A549 (cell line): ENCODE measurements around the gene MGAT5B. TPM values are rescaled to one million over a fixed set of nuclear protein-coding genes. Genes with fewer than 3 reads are reported as not detected.

Experiments used
- ATAC-seq, 2 experiments: fragments of 200-7000 bp in 1 of 2; fragments of >200 bp in 1 of 2; cut with Nextera tagmentation in 1 of 2; cut with Tn5 transposase in 1 of 2; 3 replicates each; pipeline versions ENCODE4 v1.8.0 to v1.9.1; 2018 to 2020; ENCODE audit warnings: mild to moderate bottlenecking in 1 of 2, moderate library complexity in 1 of 2
- CTCF ChIA-PET: fragments of 300-600 bp; sonication (Branson Sonifier 250); formaldehyde crosslinking; extraction: SDS; loops from one replicate; lab custom pipeline; 2021; ENCODE audit warnings: antibody characterized with exemption, inconsistent platforms; lab: Yijun Ruan, JAX
- POLR2A ChIA-PET: fragments of 350-600 bp; formaldehyde crosslinking; extraction: SDS; loops from one replicate; lab custom pipeline; 2021; ENCODE audit warnings: antibody characterized with exemption, inconsistent platforms; lab: Yijun Ruan, JAX
- DNase-seq, 2 experiments: peaks; one replicate each; pipeline versions ENCODE4 v3.0.0 to v3.0.0-alpha.2; 2011 to 2016; ENCODE audit warnings: low read depth in 1 of 2, low spot score in 1 of 2
- FAIRE-seq: peaks from 2 replicates; lab custom pipeline; 2011; peaks lifted over from hg19 to GRCh38; lab: Jason Lieb, UNC
- H3K27ac ChIP-seq, 2 experiments: fragments of >200 bp; sonication (Bioruptor Twin); formaldehyde crosslinking; 3 replicates each; pipeline ENCODE4 v1.5.1; 2016 to 2017
- H3K4me1 ChIP-seq: fragments of >200 bp; sonication (Bioruptor Twin); formaldehyde crosslinking; 3 replicates; pipeline ENCODE4 v1.6.1; 2016
- H3K4me2 ChIP-seq: fragments of >200 bp; sonication (Bioruptor Twin); formaldehyde crosslinking; 3 replicates; pipeline ENCODE4 v1.6.1; 2016
- H3K4me3 ChIP-seq: fragments of >200 bp; sonication (Bioruptor Twin); formaldehyde crosslinking; 3 replicates; pipeline ENCODE4 v1.5.1; 2016
- H3K9me3 ChIP-seq: fragments of >200 bp; sonication (Bioruptor Twin); formaldehyde crosslinking; 3 replicates; pipeline ENCODE4 v1.6.1; 2016
- CTCF ChIP-seq: fragments of >200 bp; sonication (Bioruptor Twin); formaldehyde crosslinking; IDR thresholded peaks from 3 replicates; pipeline ENCODE4 v1.5.1; 2016
- EP300 ChIP-seq, 2 experiments: fragments of >200 bp; sonication (Bioruptor Twin); formaldehyde crosslinking; IDR thresholded peaks; 2 replicates in 1 of 2; 3 replicates in 1 of 2; pipeline ENCODE4 v1.6.1; 2016 to 2017
- GATA3 ChIP-seq: IDR thresholded peaks from 2 replicates; pipeline ENCODE4 v1.6.1; 2012; ENCODE audit warnings: borderline replicate concordance
- HDAC2 ChIP-seq: fragments of 200-600 bp; sonication (generic); IDR thresholded peaks from 2 replicates; pipeline ENCODE4 v1.6.1; 2016
- HEYL ChIP-seq: fragments of 250-450 bp; sonication (Bioruptor Pico); IDR thresholded peaks from 2 replicates; pipeline ENCODE4 v1.8.0; 2021; ENCODE audit warnings: mild to moderate bottlenecking, moderate library complexity
- KDM1A ChIP-seq: fragments of 200-600 bp; sonication (generic); IDR thresholded peaks from 2 replicates; pipeline ENCODE4 v1.6.1; 2016; ENCODE audit warnings: low read depth, mild to moderate bottlenecking
- MAFK ChIP-seq: fragments of 450-650 bp; IDR thresholded peaks from 2 replicates; pipeline ENCODE4 v1.6.1; 2014; ENCODE audit not compliant: partially characterized antibody
- MAX ChIP-seq: IDR thresholded peaks from 2 replicates; pipeline ENCODE4 v1.6.1; 2012
- NFE2L2 ChIP-seq: fragments of 150-350 bp; conservative IDR thresholded peaks from 2 replicates; pipeline ENCODE4 v1.6.1; 2014; ENCODE audit warnings: low read length
- NR3C1 ChIP-seq: fragments of >200 bp; sonication (Bioruptor Twin); formaldehyde crosslinking; IDR thresholded peaks from 3 replicates; pipeline ENCODE4 v1.6.1; 2017
- PHF8 ChIP-seq: fragments of 200-600 bp; sonication (generic); IDR thresholded peaks from 2 replicates; pipeline ENCODE4 v1.6.1; 2016; ENCODE audit warnings: low read depth, mild to moderate bottlenecking, antibody characterized with exemption, moderate library complexity, borderline replicate concordance
- POLR2A ChIP-seq: IDR thresholded peaks from 2 replicates; pipeline ENCODE4 v1.6.1; 2012; ENCODE audit warnings: mild to moderate bottlenecking, low read length
- RARB ChIP-seq: fragments of 250-450 bp; sonication (Bioruptor Pico); IDR thresholded peaks from 2 replicates; pipeline ENCODE4 v1.8.0; 2021; ENCODE audit warnings: mild to moderate bottlenecking, moderate library complexity
- TP53 ChIP-seq: fragments of 250-450 bp; sonication (Bioruptor Pico); IDR thresholded peaks from 2 replicates; pipeline ENCODE4 v1.5.0; 2021; ENCODE audit warnings: mild to moderate bottlenecking, moderate library complexity
- ZFP36 ChIP-seq: fragments of 450-650 bp; IDR thresholded peaks from 2 replicates; pipeline ENCODE4 v1.6.1; 2014; ENCODE audit warnings: borderline replicate concordance; ENCODE audit not compliant: partially characterized antibody
- ZNF302 ChIP-seq: fragments of 250-450 bp; sonication (Bioruptor Pico); IDR thresholded peaks from 2 replicates; pipeline ENCODE4 v1.9.0; 2021; ENCODE audit warnings: inconsistent platforms, mild to moderate bottlenecking, moderate library complexity
- WGBS: methylation state at CpG from one replicate; pipeline ENCODE4 v1.1.6; 2017; ENCODE audit errors: missing lambda C conversion rate; 5-methylcytosine and 5-hydroxymethylcytosine counted together
- polyA plus RNA-seq, 4 experiments: library from polyadenylated mRNA; depleted of rRNA in 3 of 4; stranded (reverse); fragments of >200 nt; fragmentation: RNase III in 1 of 4; extraction: RNeasy Plus Mini Kit Qiagen cat#74134 plus additional on column Dnase treatment in 1 of 4; gene quantifications; 2 replicates in 3 of 4; 3 replicates in 1 of 4; pipeline ENCODE4 v1.2.3, GENCODE V29; 2011 to 2017

The MGAT5B gene
- polyA plus RNA-seq, 2 of the 4 experiments (the other 2 are of a cell fraction) = 7.6 to 22.8 TPM

GRCh38 chr17:76923491-76923890 is 55.3 kb downstream of the MGAT5B start:
- no peak for TF ChIP-seq POLR2A
- TF ChIP-seq TP53 (CRISPR knock-in tag) = no peak
- no peak for TF ChIP-seq NR3C1
- Histone ChIP-seq H3K4me1 (peaks cover 5% of the 10 kb centered on the region; the same call in 1 of the 3 replicates), H3K4me2 (no peak overlapping the region), H3K9me3 (no peaks in the 10 kb centered on the region), H3K27ac (no peak overlapping the region), H3K4me3 (no peak overlapping the region)
- ChIA-PET POLR2A (no interaction called here), CTCF (interaction anchor here (0.6 to 3.1 kb wide), 8 partner anchors 12 to 416 kb away, joined by 3 to 15 read pairs (median 3); partner anchors contain the start of gene MGAT5B)
- FAIRE-seq (no peak), ATAC-seq (no peak), DNase-seq (no peak)
- 87% methylated on average over 13 of the region's 13 CpGs for WGBS

- no peak for TF ChIP-seq HDAC2
- TF ChIP-seq MAX = 0 out of 2 replicates have a peak, but pooled peaks have one; percentile 36
- FAIRE-seq (no peak), ATAC-seq (peak; percentile 3 to 47; a peak in 3 of 6 replicates), DNase-seq (peak in 1 of 2 experiments; percentile 24)
- ChIA-PET POLR2A (no interaction called here), CTCF (interaction anchor here (0.9 to 3.1 kb wide), 8 partner anchors 13 to 162 kb away, joined by 3 to 15 read pairs (median 4); partner anchors contain the start of gene MGAT5B)
- Histone ChIP-seq H3K4me3 (no peak overlapping the region), H3K4me2 (no peak overlapping the region), H3K4me1 (peaks cover 5% of the 10 kb centered on the region; the same call in 1 of the 3 replicates), H3K27ac (peak overlapping the region in 1 of 2 experiments; percentile 26; a peak in 2 of 6 replicates), H3K9me3 (no peaks in the 10 kb centered on the region)
- WGBS = 83% methylated on average over 23 of the region's 32 CpGs
These were observed 56.4 kb downstream of the MGAT5B start for GRCh38 chr17:76924345-76925342.

- H3K4me1 ChIP-seq = peaks cover 5% of the 10 kb centered on the region; the same call in 1 of the 3 replicates
- CTCF ChIA-PET = interaction anchor here (1.5 to 3.1 kb wide), 3 partner anchors 57 to 131 kb away, joined by 6 to 15 read pairs (median 12); partner anchors contain the start of gene MGAT5B
- DNase-seq (no peak), FAIRE-seq (no peak)
- no peak overlapping the region for H3K4me3 ChIP-seq
- TF ChIP-seq MAFK (peak; percentile 85), GATA3 (no peak)
- TF ChIP-seq, all 56 proteins: peak for 1
- peak overlapping the region in 1 of 2 experiments; percentile 26; a peak in 2 of 6 replicates for H3K27ac ChIP-seq
- H3K4me2 ChIP-seq = no peak overlapping the region
- 79% methylated on average over 8 of the region's 8 CpGs for WGBS
- no peak for ATAC-seq
- H3K9me3 ChIP-seq = no peaks in the 10 kb centered on the region
- POLR2A ChIA-PET = no interaction called here
These were observed 57.3 kb downstream of the MGAT5B start for GRCh38 chr17:76925441-76925891.

- DNase-seq (no peak), ATAC-seq (no peak), FAIRE-seq (no peak)
- H3K4me1 ChIP-seq = peaks cover 5% of the 10 kb centered on the region; the same call in 1 of the 3 replicates
- H3K27ac ChIP-seq = peak overlapping the region in 1 of 2 experiments; percentile 26; a peak in 1 of 6 replicates
- POLR2A ChIA-PET = no interaction called here
- no peak overlapping the region for H3K4me3 ChIP-seq
- CTCF ChIA-PET = interaction anchor here (0.8 to 2.7 kb wide), 3 partner anchors 59 to 141 kb away, joined by 3 to 12 read pairs (median 5); no protein-coding TSS in a partner anchor
- WGBS = 91% methylated on average over 17 of the region's 17 CpGs
- TF ChIP-seq HEYL (CRISPR knock-in tag) (no peak), MAX (no peak), NFE2L2 (no peak), EP300 (IDR thresholded peaks at IDR 0.05) (no peak), CTCF (no peak), KDM1A (peak; percentile 59; the same call in 1 of the 2 replicates), POLR2A (no peak), ZNF302 (CRISPR knock-in tag) (no peak), PHF8 (no peak), ZFP36 (peak; percentile 64), RARB (CRISPR knock-in tag) (no peak)
- no peak overlapping the region for H3K4me2 ChIP-seq
- H3K9me3 ChIP-seq = no peaks in the 10 kb centered on the region
These were observed 58.1 kb downstream of the MGAT5B start for GRCh38 chr17:76926237-76926866.
